HCT116 (cell line): ENCODE measurements around the gene NFAT5. TPM values are rescaled to one million over a fixed set of nuclear protein-coding genes. Genes with fewer than 3 reads are reported as not detected.
"Not testable (repeated sequence)": the region's sequence is repeated elsewhere in the genome, so short reads cannot be mapped to it uniquely, and the experiment has no call there.

Experiments
- ATAC-seq: fragments of 200-7000 bp; cut with Tn5 transposase; 2 replicates; pipeline ENCODE4 v1.9.1; 2020; ENCODE audit warnings: mild to moderate bottlenecking, moderate library complexity
- BruUV-seq: library from RNA; stranded (reverse); fragments of 400-500 nt; replicated peaks from 2 replicates; lab custom pipeline; 2021; lab: Mats Ljungman, UMichigan
- CTCF ChIA-PET: fragments of 300-600 bp; sonication (Branson Sonifier 250); formaldehyde crosslinking; loops from one replicate; lab custom pipeline; 2021; ENCODE audit warnings: antibody characterized with exemption; lab: Charles Lee
- POLR2A ChIA-PET: fragments of 300-600, 350-600 bp; sonication (Branson Sonifier 250); formaldehyde crosslinking; loops from one replicate; lab custom pipeline; 2021; ENCODE audit warnings: antibody characterized with exemption; lab: Charles Lee
- RAD21 ChIA-PET, 2 experiments: fragments of 300-600 bp; sonication (Branson Sonifier 250); formaldehyde crosslinking; loops; one replicate each; lab custom pipeline; 2023; ENCODE audit warnings: low total read pairs in 2 of 2; ENCODE audit not compliant: uncharacterized antibody in 2 of 2, unreplicated experiment in 2 of 2, low non-redundant PET in 1 of 2; lab: Charles Lee
- DNase-seq: peaks from one replicate; pipeline ENCODE4 v3.0.0-alpha.2; 2010; ENCODE audit warnings: low read depth, low spot score
- H2AFZ ChIP-seq: fragments of 200-600 bp; shearing (Covaris generic), sonication (generic); 2 replicates; pipeline ENCODE4 v1.6.1; 2017; ENCODE audit warnings: low read depth, mixed run types, mixed read lengths, antibody characterized with exemption, low read length; ENCODE audit not compliant: poor library complexity, severe bottlenecking
- H3K27ac ChIP-seq: 2 replicates; pipeline ENCODE4 v1.5.1; 2012; ENCODE audit warnings: low read depth, low read length
- H3K27me3 ChIP-seq: fragments of 200-600 bp; sonication (generic); 2 replicates; pipeline ENCODE4 v1.6.1; 2016; ENCODE audit warnings: mixed run types, low read length, mixed read lengths; ENCODE audit not compliant: insufficient read depth
- H3K36me3 ChIP-seq, 2 experiments: fragments of 200-500 bp in 1 of 2; fragments of 200-600 bp in 1 of 2; sonication (Bioruptor generic) in 1 of 2; sonication (generic) in 1 of 2; 2 replicates each; pipeline versions ENCODE4 v1.5.1 to v1.6.1; 2014 to 2016; ENCODE audit warnings: low read length in 2 of 2, inconsistent platforms in 1 of 2, mixed read lengths in 1 of 2, mixed run types in 1 of 2; ENCODE audit not compliant: insufficient read depth in 2 of 2, control insufficient read depth in 1 of 2
- H3K4me1 ChIP-seq, 2 experiments: fragments of 200-600 bp in 1 of 2; sonication (generic) in 1 of 2; 2 replicates each; pipeline versions ENCODE4 v1.5.1 to v1.6.1; 2012 to 2017; ENCODE audit warnings: low read length in 2 of 2, inconsistent platforms in 1 of 2, mild to moderate bottlenecking in 1 of 2, mixed read lengths in 1 of 2, mixed run types in 1 of 2, moderate library complexity in 1 of 2; ENCODE audit not compliant: insufficient read depth in 2 of 2, control insufficient read depth in 1 of 2
- H3K4me2 ChIP-seq: fragments of 200-600 bp; sonication (generic); 2 replicates; pipeline ENCODE4 v1.6.1; 2017; ENCODE audit warnings: mixed run types, low read length, mixed read lengths
- H3K4me3 ChIP-seq, 2 experiments: fragments of 200-600 bp in 1 of 2; sonication (generic) in 1 of 2; replicated peaks in 1 of 2; 2 replicates each; pipeline ENCODE4 v1.5.1; 2011 to 2016; ENCODE audit warnings: low read length in 2 of 2, control low read depth in 1 of 2, low read depth in 1 of 2, mild to moderate bottlenecking in 1 of 2, mixed read lengths in 1 of 2, mixed run types in 1 of 2
- H3K79me2 ChIP-seq: fragments of 200-600 bp; sonication (generic); 2 replicates; pipeline ENCODE4 v1.6.1; 2017; ENCODE audit warnings: mild to moderate bottlenecking, mixed run types, low read length, moderate library complexity, mixed read lengths; ENCODE audit not compliant: insufficient read depth
- H3K9ac ChIP-seq: fragments of 200-600 bp; sonication (generic); 2 replicates; pipeline ENCODE4 v1.6.1; 2016; ENCODE audit warnings: low read length, mixed read lengths
- H3K9me2 ChIP-seq: fragments of 200-600 bp; sonication (generic), shearing (Covaris generic); 2 replicates; pipeline ENCODE4 v1.6.1; 2017; ENCODE audit warnings: mixed run types, mild to moderate bottlenecking, moderate library complexity; ENCODE audit not compliant: insufficient read depth
- H3K9me3 ChIP-seq, 2 experiments: fragments of 200-500 bp in 1 of 2; fragments of 200-600 bp in 1 of 2; sonication (Bioruptor generic) in 1 of 2; sonication (generic) in 1 of 2; 2 replicates each; pipeline ENCODE4 v1.6.1; 2014 to 2017; ENCODE audit warnings: low read length in 2 of 2, mixed read lengths in 2 of 2, inconsistent platforms in 1 of 2, low read depth in 1 of 2, mild to moderate bottlenecking in 1 of 2, mixed run types in 1 of 2, moderate library complexity in 1 of 2; ENCODE audit not compliant: control insufficient read depth in 1 of 2, insufficient read depth in 1 of 2
- H4K20me1 ChIP-seq: fragments of 200-600 bp; sonication (generic), shearing (Covaris generic); 2 replicates; pipeline ENCODE4 v1.6.1; 2017; ENCODE audit warnings: mixed run types, mild to moderate bottlenecking, moderate library complexity; ENCODE audit not compliant: insufficient read depth
- EZH2 ChIP-seq: fragments of 200-600 bp; sonication (generic); IDR thresholded peaks from 2 replicates; pipeline ENCODE4 v1.6.1; 2017; ENCODE audit warnings: antibody characterized with exemption, mixed run types
- POLR2AphosphoS5 ChIP-seq: IDR thresholded peaks from 2 replicates; pipeline ENCODE4 v1.6.1; 2011; ENCODE audit warnings: mild to moderate bottlenecking, low read depth, low read length, moderate library complexity
- intact Hi-C: fragments of 100-400 bp; cut with micrococcal nuclease; formaldehyde crosslinking; loops from 2 replicates; pipeline ENCODE4 v1.10.0; 2022
- total RNA-seq: library from RNA; stranded (reverse); gene quantifications from one replicate; pipeline ENCODE4 v1.2.1, GENCODE V29; 2021; ENCODE audit not compliant: unreplicated experiment

Gene NFAT5
- total RNA-seq, 1 experiment from 2014 or later: 67.4 TPM

DNA sequence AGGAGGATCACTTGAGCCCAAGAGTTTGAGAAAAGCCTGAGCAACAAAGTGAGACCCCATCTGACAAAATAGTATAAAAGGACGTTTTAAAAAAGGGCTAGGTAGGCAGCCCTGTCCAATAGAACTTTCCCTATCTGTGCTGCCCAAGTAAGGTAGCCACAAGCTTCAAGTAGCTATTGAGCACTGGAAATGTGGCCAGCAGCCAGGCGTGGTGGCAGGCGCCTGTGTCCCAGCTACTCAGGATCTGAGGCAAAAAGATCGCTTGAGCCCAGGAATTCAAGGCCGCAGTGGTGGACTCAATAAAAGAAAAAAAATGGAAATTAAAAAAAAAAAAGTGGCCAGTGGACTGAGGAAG, 162.1 kb downstream of the NFAT5 start (continued):
- TF ChIP-seq POLR2AphosphoS5 (no peak), EZH2 (no peak)

DNA sequence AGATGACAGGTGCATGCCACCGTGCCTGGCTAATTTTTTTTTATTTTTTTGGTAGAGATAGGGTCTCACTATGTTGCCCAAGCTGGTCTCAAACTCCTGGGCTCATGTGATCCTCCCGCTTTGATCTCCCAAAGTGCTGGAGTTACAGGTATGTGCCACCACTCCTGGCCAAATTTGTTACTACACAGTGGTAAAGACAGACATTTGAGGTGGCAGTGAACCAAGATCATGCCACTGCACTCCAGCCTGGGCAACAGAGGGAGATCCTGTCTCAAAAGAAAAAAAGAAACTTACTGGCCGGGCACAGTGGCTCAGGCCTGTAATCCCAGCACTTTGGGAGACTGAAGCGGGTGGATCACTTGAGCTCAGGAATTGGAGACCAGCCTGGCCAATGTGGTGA, 163.3 kb downstream of the NFAT5 start:
- H2AFZ ChIP-seq, H3K27ac ChIP-seq, BruUV-seq, H3K36me3 ChIP-seq, H3K9me2 ChIP-seq, H3K4me2 ChIP-seq, H4K20me1 ChIP-seq, ATAC-seq, H3K9ac ChIP-seq, H3K4me3 ChIP-seq, intact Hi-C loops, H3K9me3 ChIP-seq, DNase-seq, RAD21 ChIA-PET, H3K27me3 ChIP-seq: not testable (repeated sequence)
- peaks cover 31% of the 10 kb centered on the region for H3K79me2 ChIP-seq
- ChIA-PET POLR2A (interaction anchor here (1.2 kb wide), 1 partner anchor 24 kb away, joined by 3 read pairs; no protein-coding TSS in a partner anchor), CTCF (interaction anchor here (5.5 kb wide), 1 partner anchor 26 kb away, joined by 22 read pairs; the partner anchor contains the start of gene NOB1)
- H3K4me1 ChIP-seq: peaks cover 30 to 42% of the 10 kb centered on the region in 2 experiments

DNA sequence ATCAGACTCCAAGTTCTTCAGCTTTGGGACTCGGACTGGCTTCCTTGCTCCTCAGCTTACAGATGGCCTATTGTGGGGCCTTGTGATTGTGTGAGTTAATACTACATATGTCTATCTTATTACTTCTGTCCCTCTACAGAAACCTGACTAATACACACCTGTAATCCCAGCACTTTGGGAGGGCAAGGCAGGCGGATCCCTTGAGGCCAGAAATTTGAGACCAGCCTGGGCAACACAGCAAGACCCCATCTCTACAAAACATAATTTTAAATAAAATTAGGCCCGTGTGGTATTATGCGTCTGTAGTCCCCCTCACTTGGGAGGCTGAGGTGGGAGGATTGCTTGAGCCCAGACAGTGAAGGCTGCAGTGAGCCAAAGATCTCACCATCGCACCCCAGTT, 165.5 kb downstream of the NFAT5 start:
- CTCF ChIA-PET, intact Hi-C loops, H2AFZ ChIP-seq, H3K27ac ChIP-seq, H3K9me3 ChIP-seq, H3K79me2 ChIP-seq, H3K36me3 ChIP-seq, BruUV-seq, DNase-seq, H3K27me3 ChIP-seq, H3K9ac ChIP-seq, H3K4me2 ChIP-seq, ATAC-seq, H3K4me3 ChIP-seq, H4K20me1 ChIP-seq, RAD21 ChIA-PET, H3K9me2 ChIP-seq: not testable (repeated sequence)
- POLR2A ChIA-PET: interaction anchor here (1.1 kb wide), 1 partner anchor 28 kb away, joined by 3 read pairs; no protein-coding TSS in a partner anchor
- peaks cover 20 to 27% of the 10 kb centered on the region in 2 experiments for H3K4me1 ChIP-seq
